ENCODE data around the gene FOXF1.

FOXF1 gene

DNA sequence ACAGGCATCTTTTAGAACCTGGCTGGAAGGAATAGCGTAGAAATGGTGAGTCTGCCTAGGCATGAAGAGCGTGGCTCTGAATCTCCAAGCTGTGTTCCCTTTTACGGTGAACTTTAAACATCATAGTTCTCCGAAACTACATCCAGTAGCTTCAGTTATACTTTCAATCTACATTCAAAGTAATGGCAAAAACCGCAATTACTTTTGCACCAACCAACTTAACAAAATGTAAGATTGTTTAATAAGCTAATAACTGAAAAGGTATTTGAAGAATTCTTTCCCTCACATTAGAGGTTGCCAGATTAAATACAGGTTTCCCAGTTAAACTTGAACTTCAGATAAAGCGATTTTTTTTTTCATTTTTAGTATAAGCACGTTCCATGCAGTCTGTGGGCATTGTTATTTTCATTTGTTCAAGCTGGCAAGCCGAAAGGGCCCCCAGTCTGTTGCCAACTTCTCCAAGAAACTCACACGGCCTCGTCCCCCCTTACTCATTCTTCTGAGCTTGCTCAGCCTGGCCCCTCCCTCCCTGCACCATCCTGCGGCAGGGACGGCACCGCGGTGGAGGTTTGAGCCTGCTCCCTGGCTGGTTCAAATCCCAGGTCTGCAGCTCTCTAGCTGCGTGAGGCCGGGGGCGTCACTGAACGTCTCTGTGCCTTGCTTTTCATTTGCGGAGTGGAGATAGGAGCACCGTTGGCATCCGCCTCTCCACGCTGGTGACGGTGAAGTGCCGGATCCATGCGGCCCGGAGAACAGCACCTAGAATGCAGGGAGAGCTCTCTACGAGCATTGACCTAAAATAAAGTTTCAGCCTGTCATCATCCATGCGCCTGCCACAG, 48.2 kb downstream of the FOXF1 start:
- no peak for DNase-seq (ENCODE audit: low spot score)

DNA sequence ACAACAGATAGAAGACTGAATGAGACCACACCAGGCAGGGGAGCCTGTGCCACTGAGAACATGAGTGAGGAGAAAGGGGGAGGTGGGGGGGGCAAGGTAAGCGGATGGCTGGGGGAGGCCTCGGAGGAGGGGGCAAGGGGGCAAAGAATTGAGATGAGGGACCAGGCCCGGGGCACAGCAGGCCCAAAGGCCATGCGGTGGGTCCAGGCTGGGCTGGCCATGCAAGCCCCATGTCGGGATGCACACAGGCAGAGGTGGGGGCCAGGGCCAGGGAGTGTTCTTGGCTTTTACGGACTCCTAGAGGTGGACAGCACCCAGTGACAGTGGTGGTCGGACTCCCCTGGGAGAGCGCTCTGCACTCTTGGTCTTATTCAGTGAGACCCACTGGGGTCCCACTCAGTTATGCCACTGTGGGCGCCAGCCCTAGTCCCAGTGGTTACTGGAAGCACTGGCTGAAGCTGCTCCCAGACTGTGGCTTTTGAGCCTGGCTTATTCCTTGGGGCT, 49.5 kb downstream of the FOXF1 start:
- DNase-seq (ENCODE audit: low spot score) = no peak

- DNase-seq (ENCODE audit: low spot score) = no peak
These were observed 52.0 kb downstream of the FOXF1 start for GRCh38 chr16:86562356-86562755.

GRCh38 chr16:86563469-86564345, 53.4 kb downstream of the FOXF1 start:
- DNase-seq (ENCODE audit: low spot score) = peak; percentile 80

All from globus pallidus (tissue), 1 donor.